ENCODE data around the gene GSPT1. TPM values are rescaled to one million over a fixed set of nuclear protein-coding genes. Genes with fewer than 3 reads are reported as not detected.
A peak's percentile ranks its signal among the peaks of the same experiment; 100 is the strongest.

GSPT1 gene
- total and polyA plus RNA-seq, 2 experiments from 2014 or later = 126 to 146 TPM

GRCh38 chr16:11852092-11852809 lies 63.5 kb downstream of the GSPT1 start (continued):
- TF ChIP-seq ETS1 (IDR thresholded peaks at IDR 0.05) (no peak), ZNF331 (CRISPR knock-in tag; IDR thresholded peaks at IDR 0.05; ENCODE audit: low read depth) (no peak), NANOG (IDR thresholded peaks at IDR 0.05; ENCODE audit: borderline replicate concordance) (no peak), JUNB (IDR thresholded peaks at IDR 0.05; ENCODE audit: unreplicated experiment) (no peak), STAT1 (IDR thresholded peaks at IDR 0.05; ENCODE audit: unreplicated experiment) (no peak)

GRCh38 chr16:11851294-11852091 lies 64.3 kb downstream of the GSPT1 start, which contains the start of gene RSL1D1:
Gene RSL1D1 (minus strand): TSS chr16:11851542. CDS start chr16:11851512, 30 bp downstream.
- peaks cover 8% of the 10 kb centered on the region; the same call in 1 of the 2 replicates for H3K4me1 ChIP-seq (ENCODE audit: insufficient read depth)
- Mint-ChIP-seq H3K4me3 (peak within 1 kb of the TSS; percentile 99), H3K4me1 (peaks cover 9% of the 10 kb centered on the region; the same call in 2 of the 3 replicates), H3K27ac (peak within 1 kb of the TSS; percentile 98), H3K27me3 (ENCODE audit: insufficient read depth, low read depth, poor library complexity) (peaks cover 8% of the 10 kb centered on the region), H3K9me3 (no peaks in the 10 kb centered on the region; the same call in 2 of the 3 replicates), H3K36me3 (ENCODE audit: low read depth) (peaks cover 44% of the 10 kb centered on the region)
- H4K20me1 ChIP-seq (replicated peaks; ENCODE audit: insufficient read depth) = peaks cover 46% of the 10 kb centered on the region
- no peaks in the 10 kb centered on the region for H3K9me2 ChIP-seq (ENCODE audit: insufficient read depth)
- H3K36me3 ChIP-seq (ENCODE audit: insufficient read depth) = peaks cover 34% of the 10 kb centered on the region
- ATAC-seq (peak; percentile 91), DNase-seq (ENCODE audit: low spot score) (peak; percentile 94)
- peak within 1 kb of the TSS; percentile 100 for H3K4me3 ChIP-seq
- TF ChIP-seq ETS1 (IDR thresholded peaks at IDR 0.05) = peak; percentile 55; the same call in 1 of the 2 replicates
- TF ChIP-seq CREB1 (CRISPR knock-in tag; IDR thresholded peaks at IDR 0.05; ENCODE audit: low read depth) = peak; percentile 93
- TF ChIP-seq EZH2phosphoT487 (IDR thresholded peaks at IDR 0.05; ENCODE audit: unreplicated experiment) = no peak
- TF ChIP-seq POLR2AphosphoS5 (IDR thresholded peaks at IDR 0.05; ENCODE audit: low read depth) = peak; percentile 98
- no peaks in the 10 kb centered on the region for H3K27me3 ChIP-seq (ENCODE audit: insufficient read depth)
- H3K27ac ChIP-seq (ENCODE audit: low read depth) = peak within 1 kb of the TSS; percentile 83; the same call in 1 of the 2 replicates
- peak within 1 kb of the TSS; percentile 97 for H2AFZ ChIP-seq
- H3K4me2 ChIP-seq = peak within 1 kb of the TSS; percentile 98
- H3K79me2 ChIP-seq (replicated peaks; ENCODE audit: insufficient read depth) = peaks cover 76% of the 10 kb centered on the region
- peaks cover 20% of the 10 kb centered on the region for H3F3A ChIP-seq (replicated peaks; ENCODE audit: low read depth)

- no peak for ATAC-seq
- no peak overlapping the region for H2AFZ ChIP-seq
- H3K27me3 ChIP-seq (ENCODE audit: insufficient read depth) = no peaks in the 10 kb centered on the region
- H3K9me3 Mint-ChIP-seq = no peaks in the 10 kb centered on the region
- H4K20me1 ChIP-seq (replicated peaks; ENCODE audit: insufficient read depth) = peaks cover 54% of the 10 kb centered on the region
- H3K79me2 ChIP-seq (replicated peaks; ENCODE audit: insufficient read depth) = peaks cover 87% of the 10 kb centered on the region
- peaks cover 39% of the 10 kb centered on the region for H3F3A ChIP-seq (replicated peaks; ENCODE audit: low read depth)
- H3K4me1 Mint-ChIP-seq = peaks cover 9% of the 10 kb centered on the region; the same call in 2 of the 3 replicates
- H3K27ac Mint-ChIP-seq = no peak overlapping the region; the same call in 1 of the 2 replicates
- H3K36me3 ChIP-seq (ENCODE audit: insufficient read depth) = peaks cover 59% of the 10 kb centered on the region
- peaks cover 70% of the 10 kb centered on the region for H3K36me3 Mint-ChIP-seq (ENCODE audit: low read depth)
- H3K27me3 Mint-ChIP-seq (ENCODE audit: insufficient read depth, low read depth, poor library complexity) = peaks cover 11% of the 10 kb centered on the region
- peak overlapping the region; percentile 60; the same call in 2 of the 3 replicates for H3K4me3 Mint-ChIP-seq
- H3K9me2 ChIP-seq (ENCODE audit: insufficient read depth) = no peaks in the 10 kb centered on the region
- H3K4me2 ChIP-seq = no peak overlapping the region
- no peak overlapping the region for H3K27ac ChIP-seq (ENCODE audit: low read depth)
- DNase-seq (ENCODE audit: low spot score) = no peak
- peaks cover 8% of the 10 kb centered on the region; the same call in 1 of the 2 replicates for H3K4me1 ChIP-seq (ENCODE audit: insufficient read depth)
- peak overlapping the region; percentile 100; the same call in 1 of the 2 replicates for H3K4me3 ChIP-seq
- TF ChIP-seq STAT1 (IDR thresholded peaks at IDR 0.05; ENCODE audit: unreplicated experiment) = no peak
- no peak for TF ChIP-seq ZNF462 (CRISPR knock-in tag; IDR thresholded peaks at IDR 0.05)
These were observed 66.9 kb downstream of the GSPT1 start for GRCh38 chr16:11848842-11849241.
